Stimulated activated CD4-positive, alpha-beta T cell treated with anti-CD3 and anti-CD28 coated beads, Interleukin-1b, Interleukin-23, amount 100 ng/mL, for 48 hours (primary cell): ENCODE measurements around the gene TYW1B.
"Not testable (repeated sequence)": the region's sequence is repeated elsewhere in the genome, so short reads cannot be mapped to it uniquely, and the experiment has no call there.

ENCODE experiments used
- DNase-seq: peaks from one replicate; pipeline ENCODE4 v3.0.0-alpha.2; 2020

The TYW1B gene

GRCh38 chr7:72808511-72808910 is 19.5 kb downstream of the TYW1B start:
- DNase-seq, result not testable (repeated sequence)

- DNase-seq, result not testable (repeated sequence)
Measured at GRCh38 chr7:72806851-72807250, 21.1 kb downstream of the TYW1B start.

GRCh38 chr7:72805526-72806494 is 22.2 kb downstream of the TYW1B start:
- DNase-seq, result no peak

- DNase-seq, result not testable (repeated sequence)
Measured at GRCh38 chr7:72803778-72804177, 24.2 kb downstream of the TYW1B start.

GRCh38 chr7:72801564-72801963 is 26.4 kb downstream of the TYW1B start:
- not testable (repeated sequence) for DNase-seq

- not testable (repeated sequence) for DNase-seq
Measured at GRCh38 chr7:72795401-72795800, 32.6 kb downstream of the TYW1B start.

- DNase-seq, result no peak
Measured at GRCh38 chr7:72793791-72794190, 34.2 kb downstream of the TYW1B start.

GRCh38 chr7:72790698-72791060 is 37.3 kb downstream of the TYW1B start:
- DNase-seq, result not testable (repeated sequence)

GRCh38 chr7:72790048-72790697 is 37.8 kb downstream of the TYW1B start:
- not testable (repeated sequence) for DNase-seq

- DNase-seq, result no peak
Measured at GRCh38 chr7:72785166-72785955, 42.6 kb downstream of the TYW1B start.

- not testable (repeated sequence) for DNase-seq
Measured at GRCh38 chr7:72783601-72784370, 44.2 kb downstream of the TYW1B start.

- no peak for DNase-seq
Measured at GRCh38 chr7:72781631-72782030, 46.4 kb downstream of the TYW1B start.

- DNase-seq, result no peak
Measured at GRCh38 chr7:72781161-72781560, 46.8 kb downstream of the TYW1B start.

GRCh38 chr7:72780289-72780894 is 47.6 kb downstream of the TYW1B start:
- DNase-seq, result not testable (repeated sequence)

- DNase-seq, result not testable (repeated sequence)
Measured at GRCh38 chr7:72777167-72777566, 50.8 kb downstream of the TYW1B start.

- not testable (repeated sequence) for DNase-seq
Measured at GRCh38 chr7:72772627-72773026, 55.4 kb downstream of the TYW1B start.

GRCh38 chr7:72766994-72767393 is 61.0 kb downstream of the TYW1B start:
- DNase-seq, result not testable (repeated sequence)

- no peak for DNase-seq
Measured at GRCh38 chr7:72760602-72761001, 67.4 kb downstream of the TYW1B start.

GRCh38 chr7:72754312-72754711 is 73.7 kb downstream of the TYW1B start:
- DNase-seq, result no peak

GRCh38 chr7:72753781-72754180 is 74.2 kb downstream of the TYW1B start:
- DNase-seq, result no peak

GRCh38 chr7:72753229-72753628 is 74.8 kb downstream of the TYW1B start:
- DNase-seq, result not testable (repeated sequence)

GRCh38 chr7:72751978-72752377 is 76.0 kb downstream of the TYW1B start:
- DNase-seq, result no peak
